Body of pancreas (tissue), 4 donors: Measurements from ENCODE around the gene FBXO34.

Experiments used
- POLR2A ChIP-seq, 3 donors: fragments of 450-650 bp; IDR thresholded peaks; one replicate each; pipeline ENCODE4 v1.6.1; 2016; ENCODE audit warnings: antibody characterized with exemption in 3 of 3, mild to moderate bottlenecking in 2 of 3
- TF ChIP-seq, protein P1 (sequence below), 7 experiments: fragments of 450-650 bp in 4 of 7; fragments of 200-600 bp in 3 of 7; sonication (generic) in 3 of 7; IDR thresholded peaks; one replicate each; pipeline ENCODE4 v1.5.1; 2016 to 2019; ENCODE audit warnings: antibody characterized with exemption in 7 of 7

DNA sequence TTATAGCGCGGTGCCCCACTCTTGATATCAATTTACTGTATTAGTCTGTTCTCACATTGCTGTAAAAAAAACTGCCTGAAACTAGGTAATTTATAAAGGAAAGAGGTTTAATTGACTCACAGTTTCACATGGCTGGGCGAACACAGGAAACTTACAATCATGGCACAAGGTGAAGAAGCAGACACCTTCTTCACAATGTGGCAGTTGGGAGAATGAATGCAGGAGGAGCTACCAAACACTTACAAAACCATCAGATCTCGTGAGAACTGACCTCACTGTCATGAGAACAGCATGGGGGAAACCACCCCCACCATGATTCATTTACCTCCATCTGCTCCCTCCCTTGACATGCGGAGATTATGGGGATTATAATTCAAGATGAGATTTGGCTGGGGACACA is 42.3 kb downstream of the FBXO34 start:
- TF ChIP-seq POLR2A (IDR thresholded peaks at IDR 0.05) = no peak
- TF ChIP-seq, protein P1, sequence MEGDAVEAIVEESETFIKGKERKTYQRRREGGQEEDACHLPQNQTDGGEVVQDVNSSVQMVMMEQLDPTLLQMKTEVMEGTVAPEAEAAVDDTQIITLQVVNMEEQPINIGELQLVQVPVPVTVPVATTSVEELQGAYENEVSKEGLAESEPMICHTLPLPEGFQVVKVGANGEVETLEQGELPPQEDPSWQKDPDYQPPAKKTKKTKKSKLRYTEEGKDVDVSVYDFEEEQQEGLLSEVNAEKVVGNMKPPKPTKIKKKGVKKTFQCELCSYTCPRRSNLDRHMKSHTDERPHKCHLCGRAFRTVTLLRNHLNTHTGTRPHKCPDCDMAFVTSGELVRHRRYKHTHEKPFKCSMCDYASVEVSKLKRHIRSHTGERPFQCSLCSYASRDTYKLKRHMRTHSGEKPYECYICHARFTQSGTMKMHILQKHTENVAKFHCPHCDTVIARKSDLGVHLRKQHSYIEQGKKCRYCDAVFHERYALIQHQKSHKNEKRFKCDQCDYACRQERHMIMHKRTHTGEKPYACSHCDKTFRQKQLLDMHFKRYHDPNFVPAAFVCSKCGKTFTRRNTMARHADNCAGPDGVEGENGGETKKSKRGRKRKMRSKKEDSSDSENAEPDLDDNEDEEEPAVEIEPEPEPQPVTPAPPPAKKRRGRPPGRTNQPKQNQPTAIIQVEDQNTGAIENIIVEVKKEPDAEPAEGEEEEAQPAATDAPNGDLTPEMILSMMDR (IDR thresholded peaks at IDR 0.05) = no peak
